Measurements from ENCODE around the gene CFAP299.
"Not testable (repeated sequence)": the region's sequence is repeated elsewhere in the genome, so short reads cannot be mapped to it uniquely, and the experiment has no call there.

The CFAP299 gene

GRCh38 chr4:80749558-80749957 lies 414.0 kb downstream of the CFAP299 start:
- DNase-seq = not testable (repeated sequence)

DNA sequence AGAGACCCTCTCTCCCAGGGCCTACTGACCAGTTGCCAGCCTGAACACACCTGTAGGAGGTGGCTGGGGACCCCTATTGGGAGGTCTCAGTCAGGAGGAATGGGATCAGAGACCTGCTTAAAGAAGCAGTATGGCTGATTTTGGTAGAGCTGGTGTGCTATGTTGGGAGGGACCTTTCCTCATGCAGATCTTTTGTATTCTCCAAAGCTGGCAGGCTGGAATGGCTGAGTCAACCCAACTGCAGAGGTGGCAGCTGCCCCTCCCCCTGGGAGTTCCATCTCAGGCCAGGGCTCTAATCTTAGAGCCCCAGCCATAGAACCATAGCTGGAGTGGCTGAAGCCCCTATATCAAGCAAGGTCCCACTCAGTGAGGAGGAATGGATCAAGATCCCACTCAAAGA lies 415.7 kb downstream of the CFAP299 start:
- DNase-seq = no peak

DNA sequence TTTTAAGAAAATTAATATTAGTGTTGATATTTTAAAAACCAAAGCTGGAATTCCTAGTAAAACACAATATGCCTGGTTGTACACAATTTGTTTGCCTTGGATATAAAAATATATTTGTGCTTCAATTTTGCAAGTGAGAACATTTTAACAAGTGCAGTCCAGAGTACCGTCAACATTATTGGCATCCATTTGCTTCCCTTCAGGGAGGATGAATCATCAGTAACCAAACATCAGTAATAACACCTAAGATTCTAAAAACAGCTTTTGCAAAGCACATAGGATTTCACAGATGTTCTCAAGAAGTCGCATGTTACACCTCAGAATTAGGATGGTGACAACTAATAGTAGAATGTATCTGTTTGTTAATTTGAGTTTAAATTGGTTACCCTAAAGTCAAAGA lies 432.4 kb downstream of the CFAP299 start:
- DNase-seq = no peak

- DNase-seq = no peak
These were observed 440.6 kb downstream of the CFAP299 start for GRCh38 chr4:80776168-80776567.

GRCh38 chr4:80781431-80781830 lies 445.9 kb downstream of the CFAP299 start:
- DNase-seq = no peak

GRCh38 chr4:80787306-80787705 lies 451.8 kb downstream of the CFAP299 start:
- no peak for DNase-seq

GRCh38 chr4:80788798-80789197 lies 453.3 kb downstream of the CFAP299 start:
- no peak for DNase-seq

GRCh38 chr4:80790152-80790551 lies 454.6 kb downstream of the CFAP299 start:
- no peak for DNase-seq

DNA sequence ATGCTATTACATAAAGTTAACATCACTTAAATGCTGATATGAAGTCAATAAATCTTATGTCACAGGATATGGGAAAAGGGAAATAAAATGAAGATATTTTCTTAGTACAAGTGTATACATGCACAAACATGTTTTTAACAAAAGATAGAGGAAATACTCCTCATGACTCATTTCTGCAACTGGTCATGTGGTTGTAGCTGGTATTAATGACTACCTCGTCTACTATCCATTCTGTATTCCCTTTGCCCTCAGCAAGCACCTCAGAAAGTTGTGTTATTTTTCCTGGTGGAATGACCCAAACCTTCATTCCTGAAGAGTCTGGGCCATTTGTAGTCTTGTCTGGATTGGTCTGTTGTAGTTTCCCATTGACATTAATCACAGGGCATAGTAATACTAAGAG lies 458.1 kb downstream of the CFAP299 start:
- not testable (repeated sequence) for DNase-seq

GRCh38 chr4:80798082-80798481 lies 462.6 kb downstream of the CFAP299 start:
- DNase-seq = no peak

DNA sequence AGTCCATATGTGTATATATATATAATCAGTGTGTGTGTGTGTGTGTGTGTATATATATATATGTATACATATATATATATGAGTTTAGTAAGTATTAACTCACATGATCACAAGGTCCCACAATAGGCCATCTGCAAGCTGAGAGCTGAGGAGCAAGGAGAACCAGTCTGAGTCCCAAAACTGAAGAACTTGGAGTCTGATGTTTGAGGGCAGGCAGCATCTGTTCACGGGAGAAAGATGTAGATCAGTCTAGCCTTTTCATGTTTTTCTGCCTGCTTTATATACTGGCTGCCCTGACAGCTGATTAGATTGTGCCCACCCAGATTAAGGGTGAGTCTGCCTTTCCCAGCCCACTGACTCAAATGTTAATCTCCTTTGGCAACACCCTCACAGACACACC lies 465.2 kb downstream of the CFAP299 start:
- DNase-seq = not testable (repeated sequence)

DNA sequence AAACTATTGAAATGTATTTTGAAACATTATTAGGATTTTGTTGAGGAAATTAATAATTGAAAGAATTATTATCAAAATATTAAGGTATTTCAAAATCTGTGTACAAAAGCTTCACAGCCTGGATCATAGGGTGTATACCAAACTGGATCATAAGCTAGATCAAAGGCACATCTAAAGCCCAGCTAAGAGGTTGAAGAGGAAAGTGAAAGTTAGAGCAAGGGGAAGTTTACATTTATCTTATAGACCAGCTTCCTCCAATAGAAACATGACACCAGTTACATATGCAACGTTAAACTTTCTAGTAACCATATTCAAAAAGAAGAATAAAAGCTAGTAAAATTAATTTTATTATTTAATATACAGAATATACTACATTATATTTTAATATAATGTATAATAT lies 467.8 kb downstream of the CFAP299 start:
- no peak for DNase-seq

DNA sequence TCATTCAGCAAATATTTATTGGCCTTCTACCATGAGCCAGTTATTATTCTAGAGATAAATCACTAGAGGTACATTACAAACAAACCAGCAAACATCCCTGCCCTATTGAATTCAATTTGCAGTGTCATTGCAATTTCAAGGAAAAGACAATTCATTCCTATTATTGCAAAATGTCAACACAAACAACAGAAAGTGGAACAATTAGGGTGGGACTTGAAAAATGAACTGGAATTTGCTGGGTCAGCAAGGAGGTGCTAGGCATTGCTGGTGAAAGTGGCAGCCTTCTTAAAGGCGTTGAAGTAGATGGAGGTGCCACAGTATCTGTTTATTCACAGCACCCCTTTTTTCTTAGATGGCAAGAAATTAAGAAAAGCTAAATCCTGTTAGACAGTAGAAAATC lies 470.9 kb downstream of the CFAP299 start:
- no peak for DNase-seq

GRCh38 chr4:80809039-80809729 lies 473.7 kb downstream of the CFAP299 start:
- DNase-seq = no peak

- DNase-seq = no peak
These were observed 475.9 kb downstream of the CFAP299 start for GRCh38 chr4:80811406-80811805.

GRCh38 chr4:80812145-80812544 lies 476.6 kb downstream of the CFAP299 start:
- DNase-seq = no peak

DNA sequence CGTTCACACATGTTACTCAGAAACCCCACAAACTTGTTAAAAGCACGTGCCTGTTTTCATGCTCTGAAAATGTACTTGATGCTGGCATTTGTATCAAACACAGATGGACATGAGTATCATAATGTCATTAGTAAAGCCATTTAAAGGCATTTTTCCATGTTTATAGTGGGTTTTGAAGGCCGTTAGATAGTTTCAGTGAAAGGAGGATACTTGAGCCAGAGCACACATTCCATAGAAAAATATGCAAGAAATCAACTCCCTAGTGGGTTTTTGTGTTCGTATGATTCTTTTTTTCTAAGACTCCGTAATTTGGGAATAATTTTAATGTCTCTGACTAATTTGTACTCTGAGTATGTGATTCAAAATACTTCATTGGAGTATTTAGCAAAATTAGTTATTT lies 478.7 kb downstream of the CFAP299 start:
- no peak for DNase-seq

- DNase-seq = no peak
These were observed 496.1 kb downstream of the CFAP299 start for GRCh38 chr4:80831383-80832361.

DNA sequence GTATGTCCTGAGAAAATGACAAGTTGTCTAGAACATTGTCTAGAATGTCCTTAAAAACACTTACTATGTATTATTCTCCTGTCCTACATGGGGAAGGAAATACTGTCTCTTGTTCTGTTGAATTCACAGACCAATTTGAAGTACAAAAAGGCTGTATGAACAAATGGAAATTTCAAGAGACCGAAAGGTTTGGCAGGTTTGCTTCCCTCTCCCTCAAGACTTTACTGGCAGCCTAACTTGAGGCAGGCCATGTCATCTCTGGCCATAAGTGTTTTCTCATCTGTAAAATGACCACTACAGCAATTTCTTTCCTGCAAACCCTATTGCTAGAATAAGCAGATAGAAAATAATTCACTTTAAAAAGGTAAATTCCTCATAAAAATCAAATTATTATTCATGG lies 503.8 kb downstream of the CFAP299 start:
- DNase-seq = no peak

DNA sequence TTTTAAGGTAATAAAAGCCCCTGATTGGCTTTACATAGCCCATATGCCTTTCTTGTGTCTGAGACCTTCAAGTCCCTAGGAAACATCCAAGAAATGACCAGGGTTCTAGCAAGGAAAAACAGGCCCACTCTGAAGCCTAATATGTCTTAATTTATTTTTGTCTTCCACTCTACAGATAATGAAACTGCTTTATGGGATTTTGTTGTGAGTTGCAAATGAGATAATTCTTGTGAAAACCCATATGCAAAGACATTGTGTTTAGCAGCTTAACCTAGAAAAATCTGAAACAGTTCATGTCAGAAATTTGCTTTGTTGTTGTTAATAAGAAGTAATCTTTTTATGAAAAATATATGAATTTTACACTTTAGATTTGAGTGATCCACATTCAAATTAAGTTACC lies 504.3 kb downstream of the CFAP299 start:
- DNase-seq = no peak

DNA sequence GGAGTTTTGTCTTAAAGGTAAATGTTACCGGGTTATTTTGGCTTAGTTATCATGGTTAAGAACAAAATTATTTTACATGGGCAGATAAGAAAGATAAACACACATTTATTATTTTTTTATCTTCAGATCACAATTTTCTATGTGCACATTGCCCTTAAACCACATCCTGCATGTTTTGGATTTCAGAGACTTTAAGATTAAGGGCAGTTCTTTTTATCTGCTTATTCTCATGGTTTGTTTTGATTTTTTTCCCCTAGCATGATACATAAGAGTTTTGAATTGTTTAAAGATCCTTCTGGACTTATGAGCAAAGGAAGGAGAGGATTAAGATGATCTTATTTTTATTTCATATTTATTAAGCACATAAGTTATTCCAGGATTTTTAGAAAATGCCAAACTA lies 504.9 kb downstream of the CFAP299 start:
- no peak for DNase-seq

DNA sequence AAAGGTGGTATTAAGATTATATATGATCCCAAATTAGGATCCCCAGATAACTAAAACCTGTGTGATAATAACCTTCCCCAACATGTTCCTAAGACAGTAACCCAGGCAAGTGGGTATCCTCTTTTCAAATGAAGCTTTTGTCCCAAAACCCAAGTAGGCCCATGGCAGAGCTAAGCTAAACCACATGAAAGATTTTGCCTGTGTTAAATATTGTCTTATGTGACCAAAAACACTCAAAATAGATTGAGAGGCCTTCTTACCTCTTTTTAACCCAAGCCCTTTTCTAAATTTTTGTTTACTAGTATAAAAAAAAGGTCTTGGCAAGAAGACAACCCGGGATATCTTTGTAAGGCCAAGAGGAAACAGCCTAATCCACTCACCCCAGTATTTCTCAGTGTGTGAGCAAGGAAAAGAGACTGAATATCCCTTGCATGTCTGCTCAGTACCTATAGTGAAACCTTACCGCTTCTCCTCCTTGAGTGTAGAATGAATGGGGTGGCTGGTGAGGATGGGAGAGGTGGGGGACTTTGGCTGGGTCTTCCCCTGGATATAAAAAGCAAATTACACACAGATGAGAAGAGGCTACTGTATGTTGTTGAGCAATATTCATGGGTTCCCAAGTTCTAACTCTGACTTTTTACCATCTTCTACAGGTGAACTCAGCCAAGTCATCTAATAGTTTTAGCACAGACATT lies 506.2 kb downstream of the CFAP299 start:
- no peak for DNase-seq

DNA sequence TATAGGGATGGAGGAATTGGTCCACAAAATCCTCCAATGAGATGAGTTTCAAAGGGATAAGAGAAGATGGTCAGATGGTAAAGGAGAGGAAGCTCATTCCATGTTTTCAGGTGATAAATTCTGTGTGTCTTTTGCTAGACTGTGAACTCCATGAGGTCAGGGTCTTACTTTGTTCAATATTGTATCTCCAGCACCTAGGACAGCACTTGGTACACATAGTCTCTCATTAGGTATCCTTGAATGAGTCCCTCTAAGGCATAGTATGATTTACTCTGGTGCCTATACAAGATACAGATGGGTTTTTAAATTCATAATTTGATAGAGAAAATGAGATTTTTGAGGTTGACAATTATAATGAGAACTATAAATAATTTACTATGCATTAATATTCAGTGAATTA lies 510.7 kb downstream of the CFAP299 start:
- DNase-seq = no peak

DNA sequence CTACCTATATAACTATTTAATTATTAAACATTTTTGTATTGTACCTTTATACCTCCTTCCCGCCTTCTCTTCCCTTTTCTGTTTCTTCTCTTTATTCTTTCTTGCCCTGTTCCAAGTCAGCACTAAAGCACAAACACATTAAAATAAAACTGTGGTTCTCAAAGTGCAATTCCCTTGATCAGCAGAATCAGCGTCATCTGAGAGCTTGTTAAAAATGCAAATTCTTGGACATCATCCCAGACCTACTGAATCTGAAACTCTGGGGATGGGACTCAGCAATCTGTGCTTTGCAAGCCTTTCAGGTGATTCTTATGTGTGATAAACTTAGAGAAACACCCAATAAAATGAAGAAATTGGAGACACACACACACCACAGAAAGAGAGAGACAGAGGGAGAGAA lies 516.5 kb downstream of the CFAP299 start:
- DNase-seq = no peak
